Left lung (tissue), 10 donors: ENCODE results near the gene SETD2. TPM values are rescaled to one million over a fixed set of nuclear protein-coding genes. Genes with fewer than 3 reads are reported as not detected.
A peak's percentile ranks its signal among the peaks of the same experiment; 100 is the strongest.

Source experiments
- ATAC-seq: fragments of 200-7000 bp; cut with Tn5 transposase; one replicate; pipeline ENCODE4 v1.9.1; 2020; ENCODE audit warnings: moderate library complexity
- DNase-seq, 4 donors: peaks; one replicate each; pipeline ENCODE4 v3.0.0-alpha.2; 2013 to 2020
- H3K27ac ChIP-seq, 2 donors: fragments of 200-600 bp; sonication (generic) in 1 of 2; one replicate each; pipeline versions ENCODE4 v1.5.0 to v1.8.0; 2020 to 2021
- H3K27me3 ChIP-seq, 2 donors: fragments of 200-600 bp; sonication (generic) in 1 of 2; one replicate each; pipeline versions ENCODE4 v1.5.0 to v1.8.0; 2020 to 2021
- H3K36me3 ChIP-seq, 2 donors: fragments of 200-600 bp; sonication (generic) in 1 of 2; one replicate each; pipeline versions ENCODE4 v1.5.0 to v1.8.0; 2020 to 2021
- H3K4me1 ChIP-seq, 2 donors: fragments of 200-600 bp; one replicate each; pipeline ENCODE4 v1.8.0; 2021
- H3K4me3 ChIP-seq, 2 donors: fragments of 200-600 bp; sonication (generic) in 1 of 2; one replicate each; pipeline versions ENCODE4 v1.5.0 to v1.8.0; 2020 to 2021; ENCODE audit warnings: mild to moderate bottlenecking in 1 of 2
- H3K9me3 ChIP-seq, 2 donors: fragments of 200-600 bp; sonication (generic) in 1 of 2; one replicate each; pipeline versions ENCODE4 v1.5.0 to v1.8.0; 2020 to 2021
- intact Hi-C, 2 donors: fragments of 100-400 bp; cut with DNase I; formaldehyde crosslinking; loops; one replicate each; pipeline versions ENCODE4 v1.11.2 to v1.14.2; 2022
- polyA plus RNA-seq, 6 donors: library from polyadenylated mRNA; unstranded; fragments of 120-200 nt; gene quantifications; one replicate each; pipeline ENCODE4 v1.2.1, GENCODE V29; 2013; ENCODE audit not compliant: insufficient read length in 6 of 6
- total RNA-seq, 2 donors: library from RNA; stranded (reverse); fragmentation: NEBNext Ultra II Directional; extraction: Animal tissue kit (Norgen Biotek cat#: 25700); gene quantifications; one replicate each; pipeline ENCODE4 v1.2.1, GENCODE V29; 2021
- TF ChIP-seq, protein P1 (sequence below), 2 donors: fragments of 200-600 bp; sonication (generic) in 1 of 2; IDR thresholded peaks; one replicate each; pipeline versions ENCODE4 v1.5.0 to v1.8.0; 2021; ENCODE audit warnings: antibody characterized with exemption in 2 of 2
- donor health status: DM: no; HTN: yes; CAD: no.
- donor health status: DM: no; HTN: no; CAD: no.

SETD2 gene
- total and polyA plus RNA-seq, 8 donors, result 40.1 to 68.9 (median 60.0) TPM

GRCh38 chr3:47009225-47010110, 154.4 kb downstream of the SETD2 start:
- H3K27me3 ChIP-seq, result no peaks in the 10 kb centered on the region
- H3K9me3 ChIP-seq, result no peaks in the 10 kb centered on the region
- TF ChIP-seq, protein P1, sequence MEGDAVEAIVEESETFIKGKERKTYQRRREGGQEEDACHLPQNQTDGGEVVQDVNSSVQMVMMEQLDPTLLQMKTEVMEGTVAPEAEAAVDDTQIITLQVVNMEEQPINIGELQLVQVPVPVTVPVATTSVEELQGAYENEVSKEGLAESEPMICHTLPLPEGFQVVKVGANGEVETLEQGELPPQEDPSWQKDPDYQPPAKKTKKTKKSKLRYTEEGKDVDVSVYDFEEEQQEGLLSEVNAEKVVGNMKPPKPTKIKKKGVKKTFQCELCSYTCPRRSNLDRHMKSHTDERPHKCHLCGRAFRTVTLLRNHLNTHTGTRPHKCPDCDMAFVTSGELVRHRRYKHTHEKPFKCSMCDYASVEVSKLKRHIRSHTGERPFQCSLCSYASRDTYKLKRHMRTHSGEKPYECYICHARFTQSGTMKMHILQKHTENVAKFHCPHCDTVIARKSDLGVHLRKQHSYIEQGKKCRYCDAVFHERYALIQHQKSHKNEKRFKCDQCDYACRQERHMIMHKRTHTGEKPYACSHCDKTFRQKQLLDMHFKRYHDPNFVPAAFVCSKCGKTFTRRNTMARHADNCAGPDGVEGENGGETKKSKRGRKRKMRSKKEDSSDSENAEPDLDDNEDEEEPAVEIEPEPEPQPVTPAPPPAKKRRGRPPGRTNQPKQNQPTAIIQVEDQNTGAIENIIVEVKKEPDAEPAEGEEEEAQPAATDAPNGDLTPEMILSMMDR (IDR thresholded peaks at IDR 0.05), result no peak
- peak overlapping the region; percentile 40 to 46 for H3K4me3 ChIP-seq
- H3K27ac ChIP-seq, result peak overlapping the region; percentile 63 to 82
- peaks cover 0 to 84% of the 10 kb centered on the region in 2 donors for H3K36me3 ChIP-seq
- peaks cover 4 to 19% of the 10 kb centered on the region in 2 donors for H3K4me1 ChIP-seq
- DNase-seq (peak; percentile 84 to 96 (median 92)), ATAC-seq (peak; percentile 95)
- intact Hi-C loops, result no loop called here

GRCh38 chr3:47008851-47009224, 155.1 kb downstream of the SETD2 start:
- ATAC-seq (no peak), DNase-seq (no peak)
- intact Hi-C loops, result no loop called here
- Histone ChIP-seq H3K36me3 (peaks cover 0 to 84% of the 10 kb centered on the region in 2 donors), H3K27ac (peak overlapping the region; percentile 63 to 82), H3K4me3 (peak overlapping the region; percentile 40 to 46), H3K4me1 (peaks cover 4 to 19% of the 10 kb centered on the region in 2 donors), H3K27me3 (no peaks in the 10 kb centered on the region), H3K9me3 (no peaks in the 10 kb centered on the region)
- TF ChIP-seq, protein P1 (IDR thresholded peaks at IDR 0.05), result no peak

DNA sequence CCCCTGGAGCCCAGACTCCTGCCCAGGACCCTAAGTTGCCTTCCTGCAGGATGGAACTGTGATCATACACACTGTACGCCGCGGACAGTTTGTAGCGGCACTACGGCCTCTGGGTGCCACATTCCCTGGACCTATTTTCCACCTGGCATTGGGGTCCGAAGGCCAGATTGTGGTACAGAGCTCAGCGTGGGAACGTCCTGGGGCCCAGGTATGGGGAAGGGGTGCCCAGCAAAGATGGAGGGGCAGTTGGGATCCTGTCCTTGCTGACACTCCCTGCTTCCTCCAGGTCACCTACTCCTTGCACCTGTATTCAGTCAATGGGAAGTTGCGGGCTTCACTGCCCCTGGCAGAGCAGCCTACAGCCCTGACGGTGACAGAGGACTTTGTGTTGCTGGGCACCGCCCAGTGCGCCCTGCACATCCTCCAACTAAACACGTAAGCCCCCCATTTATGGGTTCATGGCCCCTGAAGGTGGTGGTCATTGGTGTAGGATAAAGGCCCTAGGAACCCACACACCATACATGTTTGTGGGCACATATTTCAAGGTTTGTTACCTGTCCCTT, 155.6 kb downstream of the SETD2 start:
- Histone ChIP-seq H3K4me3 (no peak overlapping the region), H3K27me3 (no peaks in the 10 kb centered on the region), H3K4me1 (peaks cover 4 to 19% of the 10 kb centered on the region in 2 donors), H3K27ac (no peak overlapping the region), H3K9me3 (no peaks in the 10 kb centered on the region), H3K36me3 (peaks cover 0 to 84% of the 10 kb centered on the region in 2 donors)
- ATAC-seq, result no peak
- intact Hi-C loops, result no loop called here
- TF ChIP-seq, protein P1 (IDR thresholded peaks at IDR 0.05), result no peak
- peak in 2 of 4 donors; percentile 28 to 45 for DNase-seq

DNA sequence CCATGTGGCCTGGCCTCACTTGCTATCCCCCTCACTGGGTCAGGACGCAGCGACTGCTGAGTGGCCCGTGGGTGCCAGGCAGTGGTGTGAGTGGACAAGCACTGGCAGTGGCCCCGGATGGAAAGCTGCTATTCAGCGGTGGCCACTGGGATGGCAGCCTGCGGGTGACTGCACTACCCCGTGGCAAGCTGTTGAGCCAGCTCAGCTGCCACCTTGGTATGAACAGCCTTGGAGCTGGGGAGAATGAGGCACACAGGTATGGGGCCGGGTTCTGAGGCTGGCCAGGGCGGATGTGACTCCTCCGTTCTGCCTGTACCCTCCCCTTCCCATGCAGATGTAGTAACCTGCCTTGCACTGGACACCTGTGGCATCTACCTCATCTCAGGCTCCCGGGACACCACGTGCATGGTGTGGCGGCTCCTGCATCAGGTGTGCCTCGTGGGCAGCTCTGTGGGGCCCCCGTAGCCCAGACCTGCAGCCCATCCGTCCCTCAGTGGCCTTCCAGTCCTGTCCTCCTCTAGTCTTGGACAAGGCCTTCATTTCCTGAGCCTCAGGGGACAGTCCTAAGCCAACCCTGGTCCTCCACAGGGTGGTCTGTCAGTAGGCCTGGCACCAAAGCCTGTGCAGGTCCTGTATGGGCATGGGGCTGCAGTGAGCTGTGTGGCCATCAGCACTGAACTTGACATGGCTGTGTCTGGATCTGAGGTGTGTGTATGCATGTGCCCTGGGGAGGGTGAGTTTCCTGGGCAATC, 156.3 kb downstream of the SETD2 start:
- TF ChIP-seq, protein P1 (IDR thresholded peaks at IDR 0.05), result no peak
- ATAC-seq (no peak), DNase-seq (peak in 1 of 4 donors; percentile 65)
- H3K27ac ChIP-seq, result no peak overlapping the region
- H3K36me3 ChIP-seq, result peaks cover 0 to 84% of the 10 kb centered on the region in 2 donors
- no peaks in the 10 kb centered on the region for H3K27me3 ChIP-seq
- H3K4me3 ChIP-seq, result no peak overlapping the region
- intact Hi-C loops, result no loop called here
- peaks cover 4 to 19% of the 10 kb centered on the region in 2 donors for H3K4me1 ChIP-seq
- H3K9me3 ChIP-seq, result no peaks in the 10 kb centered on the region
